ENCODE measurements around the gene AOC2.
"Not testable (repeated sequence)": the region's sequence is repeated elsewhere in the genome, so short reads cannot be mapped to it uniquely, and the experiment has no call there.

The AOC2 gene

DNA sequence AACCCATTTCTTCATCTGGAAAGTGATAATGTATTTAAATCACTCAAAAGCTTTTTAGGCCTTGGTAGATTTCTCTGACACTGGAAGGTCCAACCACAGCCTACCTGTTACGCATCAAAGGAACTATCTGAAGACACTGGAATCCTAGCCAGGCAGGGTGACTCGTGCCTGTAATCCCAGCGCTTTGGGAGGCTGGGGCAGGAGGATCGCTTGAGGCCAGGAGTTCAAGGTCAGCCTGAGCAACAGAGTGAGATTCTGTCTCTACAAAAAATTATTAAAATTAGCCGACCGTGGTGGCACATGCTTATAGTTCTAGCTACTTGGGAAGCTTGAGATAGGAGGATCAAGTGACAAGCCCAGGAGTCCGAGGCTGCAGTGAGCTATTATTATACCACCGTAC is 37.8 kb downstream of the AOC2 start:
- DNase-seq, result no peak

DNA sequence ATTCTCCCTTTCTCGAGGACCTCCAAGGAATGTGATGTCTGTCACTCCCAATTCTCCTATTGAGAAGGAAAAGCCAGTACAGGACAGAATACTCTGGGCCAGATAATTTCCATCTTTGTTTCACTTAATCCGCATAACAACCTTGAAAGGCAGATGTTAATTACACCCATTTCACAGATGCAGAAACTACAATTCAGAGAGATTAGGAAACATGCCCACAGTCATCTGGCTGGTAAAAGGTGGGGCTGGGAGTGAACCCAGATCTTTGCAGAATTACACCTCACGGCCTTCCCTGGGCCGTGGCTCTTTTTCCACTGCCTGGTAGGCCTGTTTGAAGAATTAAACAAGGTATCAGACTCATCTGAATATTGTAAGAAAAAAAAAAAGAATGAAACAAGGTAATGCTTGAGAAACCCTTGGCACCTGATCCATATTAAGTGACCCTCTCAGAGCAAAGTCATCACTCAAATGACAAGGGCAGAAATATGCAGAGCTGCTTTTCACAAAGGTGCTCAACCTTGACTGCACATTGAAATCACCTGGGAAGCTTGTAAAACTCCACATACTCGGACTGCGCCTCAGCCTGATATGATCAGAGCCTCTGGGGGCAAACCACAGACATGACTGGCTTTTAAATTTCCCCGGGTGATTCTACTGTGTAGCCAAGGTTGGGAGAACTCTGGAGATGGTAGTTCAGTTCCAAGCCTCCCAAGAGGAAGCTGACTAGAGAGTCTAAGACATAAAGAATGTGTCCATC is 39.6 kb downstream of the AOC2 start:
- no peak for DNase-seq

DNA sequence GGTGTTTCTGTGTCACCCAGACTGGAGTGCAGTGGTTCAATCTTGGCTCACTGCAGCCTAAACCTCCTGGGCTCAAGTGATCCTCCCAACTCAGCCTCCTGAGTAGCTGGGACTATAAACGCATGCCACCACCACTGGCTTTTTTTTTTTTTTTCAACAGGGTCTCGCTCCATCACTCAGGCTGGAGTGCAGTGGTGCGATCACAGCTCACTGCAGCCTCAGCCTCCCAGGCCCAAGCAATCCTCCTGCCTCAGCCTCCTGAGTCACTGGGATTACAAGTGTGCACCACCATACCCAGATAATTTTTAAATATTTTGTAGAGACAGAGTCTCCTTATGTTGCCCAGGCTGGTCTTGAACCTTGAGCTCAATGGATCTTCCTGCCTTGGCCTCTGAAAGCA is 41.4 kb downstream of the AOC2 start:
- not testable (repeated sequence) for DNase-seq

DNA sequence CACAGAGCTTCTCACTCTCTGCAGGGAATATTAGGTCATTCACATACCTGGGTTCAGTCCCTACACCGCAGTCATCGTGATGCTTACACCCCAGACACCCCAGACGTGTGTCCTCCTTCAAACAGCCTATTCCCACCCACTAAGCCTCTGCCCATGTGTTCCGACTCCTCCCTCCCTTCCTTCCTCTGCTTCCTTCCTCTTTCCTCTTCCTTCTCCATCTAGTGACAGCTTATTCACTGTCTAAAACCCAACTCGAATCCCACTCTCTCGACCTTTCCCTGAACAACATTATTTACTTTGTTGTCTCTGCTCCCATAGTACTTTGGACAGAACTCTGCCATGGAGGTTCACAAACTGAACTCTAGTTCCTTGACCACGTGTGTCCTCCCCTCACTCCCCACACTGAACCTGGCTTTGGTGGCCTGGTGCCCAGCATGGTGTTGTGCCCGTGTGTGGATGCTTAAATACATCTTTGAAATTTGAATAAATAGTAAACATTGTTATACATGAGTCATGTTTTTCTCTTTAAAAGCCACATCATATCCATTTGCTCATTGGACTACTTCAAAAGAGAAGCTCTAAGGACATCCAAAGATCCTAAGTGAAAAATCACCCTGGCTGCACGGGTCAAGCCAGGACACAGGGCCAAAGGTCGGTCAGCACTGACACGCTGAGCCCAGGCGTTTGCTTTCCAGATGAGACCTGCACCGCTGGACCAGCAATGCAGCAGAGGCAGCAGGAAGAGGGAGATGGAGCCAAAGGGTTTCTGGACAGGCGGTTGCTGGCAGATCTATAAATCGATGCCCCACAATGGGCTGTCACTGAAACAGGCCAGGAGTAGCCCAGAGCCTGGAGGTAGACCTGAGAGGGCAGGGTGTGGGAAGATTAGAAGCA is 42.1 kb downstream of the AOC2 start:
- DNase-seq, result no peak

DNA sequence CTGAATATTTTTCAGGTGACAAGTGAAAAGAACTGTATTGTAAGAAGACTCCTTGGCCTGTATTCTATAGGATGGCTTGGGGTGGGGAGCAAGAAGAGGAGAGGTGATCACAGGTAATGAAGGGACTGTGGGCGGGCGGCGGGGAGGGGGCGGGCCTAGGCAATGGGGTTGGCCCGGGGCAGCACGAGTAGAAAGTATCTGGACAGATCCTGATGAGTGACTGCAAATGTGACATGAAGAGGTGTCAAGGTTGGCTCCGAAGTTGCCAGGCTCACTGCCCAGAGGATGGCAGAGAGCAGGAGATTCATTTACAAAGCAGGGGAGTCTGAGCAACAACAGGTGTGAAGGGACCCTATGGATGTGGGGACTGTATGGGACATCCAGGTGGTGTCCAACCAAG is 45.4 kb downstream of the AOC2 start:
- DNase-seq, result no peak

DNA sequence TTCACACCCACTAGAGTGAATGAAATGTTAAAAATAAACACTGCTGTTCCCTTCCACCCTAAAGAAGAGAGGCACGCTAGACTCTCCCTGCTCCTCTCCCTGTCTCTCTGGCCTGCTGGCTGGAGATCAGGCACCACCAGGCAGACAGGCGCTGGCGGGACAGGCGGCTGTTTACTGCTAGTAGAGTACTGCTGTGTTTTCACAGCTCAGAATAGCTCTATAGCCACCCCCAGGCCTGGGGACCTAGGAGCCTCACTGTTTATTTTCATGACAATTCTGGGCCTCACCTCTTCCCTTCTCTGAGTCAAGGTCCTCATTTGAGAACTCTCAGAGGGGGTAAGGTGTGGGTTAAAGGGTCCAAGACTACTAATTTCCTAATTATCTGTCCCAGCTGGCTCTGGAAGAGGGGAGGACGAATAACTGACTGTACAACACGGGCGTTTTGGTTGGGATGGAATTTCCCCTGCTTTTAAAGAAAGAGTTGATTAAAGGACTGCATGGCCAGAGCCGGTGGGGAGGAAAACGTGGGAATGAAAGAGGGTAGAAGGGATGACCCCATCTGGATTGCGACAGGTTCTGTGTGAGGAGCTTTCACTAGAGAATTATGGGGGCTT is 47.3 kb downstream of the AOC2 start:
- DNase-seq, result no peak

DNA sequence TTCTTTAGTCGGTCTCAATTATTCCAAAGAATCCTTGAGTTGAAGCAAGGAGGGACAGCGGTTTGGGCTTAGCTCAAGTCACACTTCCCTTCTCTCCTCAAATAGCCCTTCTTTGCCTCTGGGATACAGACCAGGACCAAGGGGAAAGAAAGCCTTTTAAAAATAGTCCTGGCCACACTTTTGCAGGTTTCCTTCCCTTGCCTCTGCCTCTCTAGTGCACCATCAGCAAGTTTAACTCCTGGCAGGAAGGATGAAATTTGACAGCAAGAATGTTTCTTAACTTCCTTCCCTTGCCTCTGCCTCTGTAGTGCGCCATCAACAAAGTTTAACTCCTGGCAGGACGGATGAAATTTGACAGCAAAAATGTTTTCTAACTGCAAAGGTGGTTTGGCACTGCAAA is 49.0 kb downstream of the AOC2 start:
- no peak for DNase-seq

DNA sequence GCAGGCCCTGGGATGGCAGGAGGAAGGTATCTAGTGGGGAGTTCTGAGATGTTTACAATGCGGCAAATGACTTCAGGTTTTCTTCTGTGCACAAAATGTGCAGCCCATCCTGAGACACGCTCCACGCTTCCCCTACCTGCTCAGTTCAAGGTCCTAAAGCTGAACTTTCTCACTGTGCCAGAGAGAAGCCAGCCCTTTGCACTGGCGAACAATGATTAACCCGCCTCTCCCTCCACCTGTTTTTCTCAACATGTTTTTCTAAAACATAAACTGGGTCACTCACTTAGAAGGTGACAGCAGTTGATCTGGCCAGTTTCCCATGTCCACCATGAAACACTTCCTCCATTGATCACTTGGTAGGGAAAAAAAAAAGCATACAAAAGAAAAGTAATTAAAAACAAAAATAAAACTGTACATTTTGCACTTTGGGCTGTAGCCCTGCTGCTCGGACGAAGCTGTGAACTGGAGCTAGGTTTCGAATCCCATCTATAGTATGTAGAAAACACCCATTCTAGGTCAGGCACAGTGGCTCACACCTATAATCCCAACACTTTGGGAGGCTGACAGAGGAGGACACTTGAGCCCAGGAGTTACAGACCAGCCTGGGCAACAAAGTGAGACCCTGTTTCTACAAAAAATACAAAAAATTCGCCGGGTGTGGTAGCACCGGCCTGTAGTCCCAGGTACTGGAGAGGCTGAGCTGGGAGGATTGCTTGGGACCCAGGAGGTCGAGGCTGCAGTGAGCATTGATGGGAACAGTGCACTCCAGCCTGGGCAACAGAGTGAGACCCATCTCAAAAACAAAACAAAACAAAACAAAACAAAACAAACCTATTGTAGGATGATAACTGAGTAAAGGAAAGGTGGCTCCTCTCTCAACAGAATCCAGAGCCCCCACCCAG is 50.2 kb downstream of the AOC2 start:
- no peak for DNase-seq

DNA sequence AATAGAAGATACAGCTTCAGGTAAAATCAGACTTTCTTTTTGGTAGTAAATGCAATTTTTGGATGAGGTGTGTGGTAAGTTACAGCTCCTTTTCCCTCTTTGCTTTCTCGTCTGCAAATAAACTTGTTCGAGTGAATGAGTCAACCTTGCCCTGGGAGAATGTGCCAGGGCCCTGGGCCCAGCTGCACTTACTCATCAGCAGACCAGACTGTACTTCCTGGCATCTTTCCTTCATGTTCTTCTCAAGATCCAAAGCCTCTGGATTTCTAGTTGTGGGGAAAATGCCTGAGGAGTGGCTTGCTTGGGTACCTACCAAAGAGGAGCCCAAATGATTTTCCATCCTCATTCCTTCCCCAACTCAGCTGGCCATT is 50.8 kb downstream of the AOC2 start:
- no peak for DNase-seq

DNA sequence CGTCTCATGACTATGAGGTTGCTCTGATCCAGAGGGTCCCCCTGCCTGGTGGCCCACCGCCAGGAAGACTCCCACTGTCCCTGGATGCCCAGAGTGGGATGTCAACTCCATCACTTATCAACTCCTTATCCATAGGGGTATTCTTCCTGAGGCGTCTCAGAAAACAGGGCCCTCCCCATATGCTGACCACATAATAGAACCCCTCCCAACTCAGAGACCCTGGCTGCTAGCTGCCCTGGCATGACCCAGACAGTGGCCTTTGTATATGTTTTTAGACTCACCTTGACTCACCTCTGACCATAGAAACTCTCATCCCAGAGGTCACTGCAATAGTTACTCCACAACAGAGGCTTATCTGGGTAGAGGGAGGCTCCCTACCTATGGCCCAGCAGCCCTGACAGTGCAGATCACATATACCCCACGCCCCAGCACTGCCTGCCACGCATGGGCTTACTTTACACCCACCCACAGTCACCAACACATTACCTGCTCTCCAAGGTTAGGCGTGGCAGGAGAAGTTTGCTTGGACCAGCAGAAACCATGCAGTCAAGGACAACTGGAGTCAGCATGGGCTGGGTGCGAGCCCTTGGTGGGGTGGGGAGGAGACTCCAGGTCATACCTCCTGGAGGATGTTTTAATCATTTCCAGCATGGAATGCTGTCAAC is 53.9 kb downstream of the AOC2 start:
- no peak for DNase-seq

DNA sequence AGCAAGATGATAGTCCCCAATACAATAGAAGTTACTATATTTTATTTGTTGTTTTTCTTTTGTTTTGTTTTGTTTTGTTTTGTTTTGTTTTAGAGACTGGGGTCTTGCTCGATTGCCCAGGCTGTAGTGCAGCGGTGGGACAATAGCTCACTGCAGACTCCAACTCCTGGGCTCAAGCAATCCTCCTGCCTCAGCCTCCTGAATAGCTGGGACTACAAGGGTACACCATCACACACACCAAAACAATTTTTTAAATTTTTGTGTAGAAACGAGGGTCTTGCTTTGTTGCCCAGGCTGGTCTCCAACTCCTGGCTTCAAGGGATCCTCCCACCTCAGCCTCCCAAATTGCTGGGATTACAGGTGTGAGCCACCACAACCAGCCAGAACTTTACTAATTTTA is 55.6 kb downstream of the AOC2 start:
- not testable (repeated sequence) for DNase-seq

Data from activated CD8-positive, alpha-beta memory T cell treated with anti-CD3 and anti-CD28 coated beads for 24 hours (primary cell).